ENCODE data around the gene R3HCC1L.
"Not testable (repeated sequence)": the region's sequence is repeated elsewhere in the genome, so short reads cannot be mapped to it uniquely, and the experiment has no call there.

R3HCC1L gene

GRCh38 chr10:98133075-98133752 lies 1.2 kb upstream of the R3HCC1L start:
- not testable (repeated sequence) for DNase-seq

GRCh38 chr10:98134117-98134430 lies 383 bp upstream of the R3HCC1L start:
- no peak for DNase-seq

- DNase-seq, result no peak
Measured at GRCh38 chr10:98135222-98135899, 904 bp downstream of the R3HCC1L start.

- DNase-seq, result not testable (repeated sequence)
Measured at GRCh38 chr10:98136775-98137174, 2.3 kb downstream of the R3HCC1L start.

- no peak for DNase-seq
Measured at GRCh38 chr10:98138031-98138430, 3.6 kb downstream of the R3HCC1L start.

- DNase-seq, result no peak
Measured at GRCh38 chr10:98139431-98139830, 5.0 kb downstream of the R3HCC1L start.

- DNase-seq, result no peak
Measured at GRCh38 chr10:98141484-98142073, 7.1 kb downstream of the R3HCC1L start.

GRCh38 chr10:98144985-98145384 lies 10.5 kb downstream of the R3HCC1L start:
- DNase-seq, result no peak

GRCh38 chr10:98149858-98150257 lies 15.4 kb downstream of the R3HCC1L start:
- DNase-seq, result no peak

- DNase-seq, result no peak
Measured at GRCh38 chr10:98150544-98150943, 16.1 kb downstream of the R3HCC1L start.

GRCh38 chr10:98152778-98153177 lies 18.3 kb downstream of the R3HCC1L start:
- DNase-seq, result not testable (repeated sequence)

GRCh38 chr10:98153213-98153958 lies 18.9 kb downstream of the R3HCC1L start:
- DNase-seq, result not testable (repeated sequence)

GRCh38 chr10:98154076-98154475 lies 19.6 kb downstream of the R3HCC1L start:
- DNase-seq, result no peak

- no peak for DNase-seq
Measured at GRCh38 chr10:98158576-98158975, 24.1 kb downstream of the R3HCC1L start.

GRCh38 chr10:98163941-98164340 lies 29.5 kb downstream of the R3HCC1L start:
- no peak for DNase-seq

- DNase-seq, result no peak
Measured at GRCh38 chr10:98167191-98167590, 32.7 kb downstream of the R3HCC1L start.

- DNase-seq, result no peak
Measured at GRCh38 chr10:98168147-98168546, 33.7 kb downstream of the R3HCC1L start.

- DNase-seq, result no peak
Measured at GRCh38 chr10:98168766-98169165, 34.3 kb downstream of the R3HCC1L start.

- DNase-seq, result no peak
Measured at GRCh38 chr10:98169379-98169778, 34.9 kb downstream of the R3HCC1L start.

- DNase-seq, result peak; percentile 0
Measured at GRCh38 chr10:98170249-98171117, 36.0 kb downstream of the R3HCC1L start.

- no peak for DNase-seq
Measured at GRCh38 chr10:98172073-98172472, 37.6 kb downstream of the R3HCC1L start.

GRCh38 chr10:98172495-98172894 lies 38.0 kb downstream of the R3HCC1L start:
- DNase-seq, result no peak

GRCh38 chr10:98173260-98173659 lies 38.8 kb downstream of the R3HCC1L start:
- no peak for DNase-seq
